NCI-H524 treated with DMSO at 0.1 percent for 48 hours (cell line): ENCODE data around the gene UGT2B7.
"Not testable (repeated sequence)": the region's sequence is repeated elsewhere in the genome, so short reads cannot be mapped to it uniquely, and the experiment has no call there.

ENCODE experiments used
- DNase-seq: peaks from one replicate; lab custom pipeline; 2025; lab: John Stamatoyannopoulos, UW

The UGT2B7 gene

DNA sequence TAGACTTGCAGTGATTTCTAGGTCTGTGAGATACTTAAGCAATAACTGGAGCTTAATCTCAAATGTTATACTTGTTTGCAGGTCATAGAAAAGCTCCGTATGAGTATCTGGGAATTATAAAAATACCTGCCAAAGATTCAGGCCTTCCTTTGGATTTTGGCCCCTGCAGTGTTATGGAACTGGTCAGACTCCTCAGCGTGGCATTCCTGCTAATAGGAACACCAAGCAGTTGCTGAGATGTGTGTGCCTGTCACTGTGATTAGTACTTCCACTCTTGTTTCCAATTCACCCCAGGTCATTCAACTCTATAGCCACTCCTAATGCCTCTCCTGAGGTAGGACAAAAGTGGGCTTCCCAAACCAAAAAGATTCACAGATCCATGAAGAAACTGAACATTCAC, 7.8 kb upstream of the UGT2B7 start:
- no peak for DNase-seq

DNA sequence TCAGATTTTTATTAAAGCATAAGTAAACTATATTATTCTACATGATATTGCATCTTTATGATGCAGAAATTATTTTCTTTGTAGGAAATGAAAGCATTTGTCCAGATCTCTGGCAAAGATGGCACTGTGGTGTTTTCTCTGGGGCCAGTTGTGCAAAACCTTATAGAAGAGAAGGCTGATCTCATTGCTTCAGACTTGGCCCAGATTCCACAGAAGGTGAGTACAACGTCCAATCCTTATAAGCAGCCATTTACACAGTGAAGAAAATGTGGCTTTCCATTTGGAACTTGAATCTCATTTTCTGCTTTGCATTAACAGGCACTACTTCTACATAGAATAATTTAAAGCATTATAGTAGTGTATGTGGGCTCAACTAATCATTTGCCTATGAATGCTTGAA, 6.9 kb upstream of the UGT2B7 start:
- no peak for DNase-seq

GRCh38 chr4:69092190-69092589, 4.1 kb upstream of the UGT2B7 start:
- no peak for DNase-seq

DNA sequence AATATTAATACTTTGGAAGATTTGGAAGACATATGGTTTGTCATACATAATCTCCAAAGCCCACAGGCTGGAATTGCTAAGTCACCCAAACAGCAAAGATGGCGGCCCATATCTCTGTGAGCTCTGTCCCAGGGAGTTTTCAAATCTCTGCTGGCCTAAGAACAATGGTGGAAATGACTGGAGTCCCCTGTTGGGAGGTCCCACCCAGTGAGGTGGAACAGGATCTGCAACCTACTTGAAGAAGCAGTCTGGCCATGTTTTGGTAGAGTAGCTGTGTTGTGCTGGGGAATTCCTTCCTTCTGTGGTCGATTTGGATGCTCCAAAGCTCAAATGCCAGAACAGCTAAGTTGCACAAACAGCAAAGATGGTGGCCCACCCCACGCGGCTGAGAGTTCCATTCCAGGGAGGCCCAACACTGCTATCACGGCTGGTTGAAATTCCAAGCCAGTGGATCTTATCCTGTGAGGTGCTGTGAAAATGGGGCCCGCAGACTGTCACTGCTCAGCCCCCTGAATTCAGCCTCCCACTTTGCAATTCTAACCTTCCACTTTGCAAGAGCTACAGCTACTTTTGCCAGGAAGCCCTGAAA, 3.2 kb upstream of the UGT2B7 start:
- no peak for DNase-seq

- no peak for DNase-seq
These were observed 2.6 kb upstream of the UGT2B7 start for GRCh38 chr4:69093681-69094080.

GRCh38 chr4:69095301-69095731, 958 bp upstream of the UGT2B7 start:
- DNase-seq = no peak

- DNase-seq = no peak
These were observed 536 bp downstream of the UGT2B7 start for GRCh38 chr4:69096810-69097209.

GRCh38 chr4:69098470-69098869, 2.2 kb downstream of the UGT2B7 start:
- DNase-seq = no peak

GRCh38 chr4:69099910-69100309, 3.6 kb downstream of the UGT2B7 start:
- no peak for DNase-seq

- not testable (repeated sequence) for DNase-seq
These were observed 6.4 kb downstream of the UGT2B7 start for GRCh38 chr4:69102668-69103067.

GRCh38 chr4:69104719-69105275, 8.5 kb downstream of the UGT2B7 start:
- DNase-seq = no peak

GRCh38 chr4:69115151-69115850, 19.0 kb downstream of the UGT2B7 start:
- DNase-seq = not testable (repeated sequence)

- no peak for DNase-seq
These were observed 19.6 kb downstream of the UGT2B7 start for GRCh38 chr4:69115851-69116213.

DNA sequence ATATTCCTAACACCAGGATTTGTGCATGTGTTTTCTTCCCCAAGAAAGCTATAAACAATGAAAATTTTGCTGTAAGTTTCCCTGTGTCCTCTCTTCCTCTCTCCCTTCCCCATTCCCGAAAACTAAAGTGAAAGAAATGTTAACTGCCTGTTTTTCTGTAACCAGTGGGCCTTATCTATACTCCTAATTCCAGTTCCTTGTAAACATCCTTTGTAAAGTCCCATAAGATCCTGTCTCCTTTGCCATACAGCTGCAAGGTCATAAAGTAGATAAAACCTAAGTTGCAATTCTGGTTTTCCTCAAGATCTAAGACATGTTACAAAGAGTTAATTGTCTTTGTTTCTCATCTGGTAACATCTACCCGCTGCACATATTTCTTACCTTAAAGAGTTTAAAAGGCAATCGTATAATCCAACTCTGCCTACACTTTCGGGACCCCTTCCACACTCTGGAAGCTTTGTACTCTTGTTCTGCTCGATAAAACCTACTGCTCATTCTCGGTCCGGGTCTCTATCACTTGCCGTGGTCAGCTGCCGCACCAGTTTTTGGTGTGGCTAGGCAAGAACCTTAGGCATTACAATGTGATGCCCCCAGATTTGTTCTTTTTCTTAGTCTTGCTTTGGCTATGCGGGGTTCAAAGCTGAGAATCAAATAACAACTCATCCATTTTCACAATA, 20.5 kb downstream of the UGT2B7 start:
- no peak for DNase-seq

- no peak for DNase-seq
These were observed 24.6 kb downstream of the UGT2B7 start for GRCh38 chr4:69120870-69121269.

- DNase-seq = no peak
These were observed 26.2 kb downstream of the UGT2B7 start for GRCh38 chr4:69122476-69122875.

GRCh38 chr4:69124941-69125340, 28.7 kb downstream of the UGT2B7 start:
- no peak for DNase-seq

- no peak for DNase-seq
These were observed 29.8 kb downstream of the UGT2B7 start for GRCh38 chr4:69126024-69126423.

DNA sequence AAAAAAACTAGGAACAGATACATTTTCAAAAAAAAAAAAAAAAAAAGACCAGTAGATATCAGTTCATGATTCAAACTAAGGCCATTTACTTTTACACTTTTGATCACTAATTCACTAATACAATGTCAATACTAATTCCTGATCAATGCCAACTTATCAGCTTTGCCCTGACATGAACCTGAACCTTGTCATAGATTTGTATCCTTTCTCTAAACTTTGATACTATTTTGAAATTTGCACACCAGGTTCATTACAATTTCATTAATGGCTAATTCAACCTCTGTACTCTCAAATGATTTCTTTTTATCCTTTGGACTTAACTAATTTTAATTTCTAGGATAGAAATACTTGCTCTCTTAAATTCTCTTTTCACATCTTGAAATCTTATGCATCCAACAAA, 37.7 kb downstream of the UGT2B7 start:
- no peak for DNase-seq

GRCh38 chr4:69134471-69134870, 38.2 kb downstream of the UGT2B7 start:
- DNase-seq = no peak

DNA sequence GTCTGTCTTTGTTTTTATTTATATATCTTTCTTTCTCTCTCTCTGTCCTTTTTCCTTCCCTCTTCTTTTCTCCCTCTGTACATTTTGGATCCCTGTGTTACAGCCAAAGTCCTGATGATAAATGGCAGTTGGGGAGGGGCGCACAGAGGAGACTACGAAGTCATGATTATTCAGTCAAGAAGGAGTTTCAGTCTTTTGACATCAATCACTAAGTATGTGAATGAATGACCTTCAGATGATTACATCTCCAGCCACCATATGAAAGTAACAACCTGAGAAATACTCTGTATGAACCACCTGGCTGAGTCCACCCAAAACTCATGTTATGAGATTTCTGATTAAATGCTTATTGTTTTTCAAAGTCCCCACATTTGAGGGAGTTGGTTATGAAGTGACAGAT, 45.0 kb downstream of the UGT2B7 start:
- DNase-seq = no peak

DNA sequence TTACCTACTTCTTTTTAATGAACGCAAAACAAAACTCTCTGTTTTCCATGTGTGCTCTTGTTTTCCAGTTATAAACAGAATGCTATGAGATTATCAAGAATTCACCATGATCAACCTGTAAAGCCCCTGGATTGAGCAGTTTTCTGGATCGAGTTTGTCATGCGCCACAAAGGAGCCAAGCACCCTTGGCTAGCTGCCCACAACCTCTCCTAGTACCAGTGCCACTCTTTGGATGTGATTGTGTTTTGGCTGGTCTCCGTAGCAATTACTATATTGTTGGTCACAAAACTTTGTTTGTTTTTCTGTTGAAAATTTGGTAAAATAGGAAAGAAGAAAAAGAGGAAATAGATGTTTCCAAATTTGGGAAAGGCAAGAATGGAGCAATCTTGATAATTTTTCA, 51.1 kb downstream of the UGT2B7 start:
- no peak for DNase-seq

- DNase-seq = no peak
These were observed 57.7 kb downstream of the UGT2B7 start for GRCh38 chr4:69154021-69154420.
